GM10248 (cell line): ENCODE results near the gene YJU2.

Experiments used
- CTCF ChIA-PET: fragments of 300-600 bp; sonication (Branson Sonifier 250); formaldehyde crosslinking; extraction: SDS; loops from one replicate; lab custom pipeline; 2021; ENCODE audit warnings: antibody characterized with exemption; lab: Yijun Ruan, JAX
- POLR2A ChIA-PET: fragments of 350-650 bp; sonication (Branson Sonifier 250); formaldehyde crosslinking; extraction: SDS; loops from one replicate; lab custom pipeline; 2020; ENCODE audit warnings: antibody characterized with exemption; lab: Yijun Ruan, JAX
- DNase-seq: peaks from one replicate; pipeline ENCODE4 v3.0.0; 2012; ENCODE audit errors: extremely low spot score
- CTCF ChIP-seq: IDR thresholded peaks from 2 replicates; pipeline ENCODE4 v1.5.1; 2012; ENCODE audit warnings: mild to moderate bottlenecking, low read depth; ENCODE audit errors: extremely low read depth, missing control alignments, control extremely low read depth

The YJU2 gene

DNA sequence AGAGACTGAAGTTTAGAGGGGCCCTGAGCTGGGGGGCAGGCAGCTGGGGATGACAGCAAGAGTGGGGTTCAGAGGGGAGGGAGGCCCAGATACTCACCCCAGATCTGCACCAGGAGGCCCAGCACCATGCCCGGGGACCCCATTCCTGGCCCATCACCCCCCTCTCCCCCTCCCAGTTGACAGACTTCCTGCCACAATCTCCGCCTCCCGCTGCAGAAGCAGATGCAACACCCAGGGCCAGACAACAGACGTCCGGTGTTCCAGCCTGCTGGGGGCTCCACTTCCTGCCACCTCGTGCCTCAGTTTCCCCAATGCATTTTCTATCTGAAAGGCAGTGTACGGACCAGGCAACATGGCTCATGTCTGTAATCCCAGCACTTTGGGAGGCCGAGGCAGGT lies 55.4 kb downstream of the YJU2 start, which contains the start of gene TMIGD2:
TMIGD2 (minus strand) TSS at position 147 of the 398 bp plus-strand sequence; CDS start at position 143, 4 bp downstream.
- CTCF ChIA-PET: no interaction called here
- TF ChIP-seq CTCF: no peak
- POLR2A ChIA-PET: no interaction called here
- DNase-seq: no peak

DNA sequence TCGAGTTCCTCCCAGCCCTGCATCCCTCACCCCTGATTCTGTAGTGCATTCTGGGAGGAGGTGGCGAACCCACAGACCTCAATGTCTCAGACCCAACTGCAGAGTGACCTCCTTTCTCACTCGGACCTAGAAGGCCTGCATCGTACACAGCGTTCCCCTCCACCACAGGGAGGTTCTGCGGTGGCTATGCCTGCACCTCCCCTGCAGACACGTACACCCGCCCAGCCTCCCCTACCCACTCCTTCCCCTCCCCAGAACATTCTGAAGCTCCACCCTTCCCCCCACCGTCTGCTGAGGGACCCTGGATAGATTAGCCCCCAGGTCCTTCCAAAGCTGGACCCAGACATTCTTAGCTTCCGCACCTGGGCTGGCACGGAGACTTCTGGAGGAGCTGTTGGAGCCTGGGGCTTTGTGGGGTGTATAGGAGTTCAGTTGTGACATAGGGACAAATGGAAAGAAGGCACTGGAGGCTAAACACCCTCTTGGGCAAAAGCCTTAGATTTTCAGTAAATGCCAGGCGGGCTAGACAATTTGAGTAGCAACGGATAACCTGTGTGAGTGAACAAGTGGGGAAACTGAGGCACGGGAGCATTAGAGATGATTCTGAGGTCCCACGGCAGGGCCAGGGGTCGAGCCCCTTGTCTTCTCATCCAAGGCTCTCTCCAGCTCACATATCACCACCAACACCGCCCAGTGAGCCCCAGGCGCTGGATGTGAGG lies 57.1 kb downstream of the YJU2 start:
- no peak for TF ChIP-seq CTCF
- no peak for DNase-seq
- CTCF ChIA-PET: interaction anchor here (1.0 kb wide), 1 partner anchor 16 kb away, joined by 4 read pairs; no protein-coding TSS in a partner anchor
- POLR2A ChIA-PET: no interaction called here

- peak; percentile 94 for DNase-seq
- no peak for TF ChIP-seq CTCF
- POLR2A ChIA-PET: no interaction called here
- CTCF ChIA-PET: interaction anchor here (1.0 to 1.5 kb wide), 3 partner anchors 15 to 165 kb away, joined by 3 to 4 read pairs (median 4); no protein-coding TSS in a partner anchor
Measured at GRCh38 chr19:4304538-4305256, 57.8 kb downstream of the YJU2 start, which contains the start of gene FSD1. FSD1 (plus strand) TSS chr19:4304598; CDS start chr19:4304747, 149 bp downstream.

GRCh38 chr19:4305257-4305612 lies 58.4 kb downstream of the YJU2 start:
- no peak for DNase-seq
- no peak for TF ChIP-seq CTCF
- ChIA-PET CTCF (interaction anchor here (1.2 to 1.5 kb wide), 2 partner anchors 14 to 165 kb away, joined by 3 to 4 read pairs; no protein-coding TSS in a partner anchor), POLR2A (no interaction called here)

DNA sequence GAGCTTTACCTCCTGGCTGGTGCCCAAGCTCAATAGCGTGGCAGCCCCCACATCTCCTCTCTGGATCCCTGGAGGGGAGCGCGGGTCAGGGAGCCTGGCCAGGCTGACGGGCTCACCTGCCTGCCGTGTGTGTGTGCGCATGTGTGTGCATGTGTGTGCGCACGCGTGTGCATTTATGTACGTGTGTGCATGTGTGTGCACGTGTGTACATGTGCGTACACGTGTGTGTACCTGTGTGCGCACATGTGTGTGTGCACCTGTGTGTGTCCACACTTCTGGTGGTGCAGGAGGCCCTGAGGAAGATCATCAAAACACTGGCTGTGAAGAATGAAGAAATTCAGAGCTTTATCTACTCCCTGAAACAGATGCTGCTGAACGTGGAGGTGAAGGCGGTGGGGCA lies 58.8 kb downstream of the YJU2 start:
- DNase-seq: no peak
- ChIA-PET CTCF (interaction anchor here (1.2 to 1.5 kb wide), 3 partner anchors 14 to 166 kb away, joined by 3 to 6 read pairs (median 4); no protein-coding TSS in a partner anchor), POLR2A (no interaction called here)
- no peak for TF ChIP-seq CTCF
